SK-N-SH treated with all-trans-retinoic acid at 6 μM for 48 hours (cell line): ENCODE data around the gene PALLD.
A peak's percentile ranks its signal among the peaks of the same experiment; 100 is the strongest.

ENCODE experiments used
- ATAC-seq: fragments of 200-7000 bp; cut with Tn5 transposase; 3 replicates; pipeline ENCODE4 v1.9.1; 2020; ENCODE audit warnings: mild to moderate bottlenecking, moderate library complexity
- ARNTL ChIP-seq: fragments of 450-650 bp; formaldehyde crosslinking; IDR thresholded peaks from 2 replicates; pipeline ENCODE4 v1.5.0; 2020; ENCODE audit warnings: low read depth, mild to moderate bottlenecking, moderate library complexity, borderline replicate concordance
- BACH2 ChIP-seq: fragments of 250-450 bp; sonication (Bioruptor Pico); IDR thresholded peaks from 2 replicates; pipeline ENCODE4 v1.9.0; 2021; ENCODE audit warnings: mild to moderate bottlenecking, borderline replicate concordance
- CSDC2 ChIP-seq: fragments of 250-450 bp; sonication (Bioruptor Pico); IDR thresholded peaks from 2 replicates; pipeline ENCODE4 v1.5.0; 2020; ENCODE audit warnings: mild to moderate bottlenecking, moderate library complexity
- CSRNP3 ChIP-seq: fragments of 250-450 bp; sonication (Bioruptor Pico); IDR thresholded peaks from 2 replicates; pipeline ENCODE4 v1.5.1; 2021; ENCODE audit warnings: mild to moderate bottlenecking, moderate library complexity
- GLIS3 ChIP-seq: fragments of 250-450 bp; sonication (Bioruptor Pico); IDR thresholded peaks from 2 replicates; pipeline ENCODE4 v1.5.0; 2020; ENCODE audit warnings: mild to moderate bottlenecking, moderate library complexity
- ISL1 ChIP-seq: fragments of 250-450 bp; sonication (Bioruptor Pico); IDR thresholded peaks from 2 replicates; pipeline ENCODE4 v2.1.2; 2022; ENCODE audit warnings: mild to moderate bottlenecking, moderate library complexity
- OSR1 ChIP-seq: fragments of 250-450 bp; sonication (Bioruptor Pico); IDR thresholded peaks from 2 replicates; pipeline ENCODE4 v1.8.0; 2022; ENCODE audit warnings: moderate library complexity, mild to moderate bottlenecking, inconsistent platforms
- POU6F1 ChIP-seq: fragments of 250-450 bp; sonication (Bioruptor Pico); IDR thresholded peaks from 2 replicates; pipeline ENCODE4 v1.8.0; 2021; ENCODE audit warnings: low read depth, mild to moderate bottlenecking, moderate library complexity, borderline replicate concordance
- PPARA ChIP-seq: fragments of 250-450 bp; sonication (Bioruptor Pico); IDR thresholded peaks from 2 replicates; pipeline ENCODE4 v1.5.0; 2020; ENCODE audit warnings: mild to moderate bottlenecking, borderline replicate concordance
- TOX ChIP-seq: fragments of 250-450 bp; sonication (Bioruptor Pico); IDR thresholded peaks from 2 replicates; pipeline ENCODE4 v1.8.0; 2021; ENCODE audit warnings: mild to moderate bottlenecking, moderate library complexity, borderline replicate concordance
- TSHZ2 ChIP-seq: fragments of 250-450 bp; sonication (Bioruptor Pico); IDR thresholded peaks from 2 replicates; pipeline ENCODE4 v1.5.0; 2020; ENCODE audit warnings: mild to moderate bottlenecking, moderate library complexity
- ZFP3 ChIP-seq: fragments of 250-450 bp; sonication (Bioruptor Pico); IDR thresholded peaks from 2 replicates; pipeline ENCODE4 v1.5.0; 2020; ENCODE audit warnings: mild to moderate bottlenecking, moderate library complexity
- ZFP30 ChIP-seq: fragments of 450-650 bp; formaldehyde crosslinking; IDR thresholded peaks from 2 replicates; pipeline ENCODE4 v1.5.0; 2022; ENCODE audit warnings: mild to moderate bottlenecking, moderate library complexity
- ZNF565 ChIP-seq: fragments of 450-650 bp; formaldehyde crosslinking; conservative IDR thresholded peaks from 2 replicates; pipeline ENCODE4 v1.5.0; 2020; ENCODE audit warnings: low read depth, mild to moderate bottlenecking, moderate library complexity
- ZNF70 ChIP-seq: fragments of 450-650 bp; formaldehyde crosslinking; IDR thresholded peaks from 2 replicates; pipeline ENCODE4 v1.5.0; 2020; ENCODE audit warnings: mild to moderate bottlenecking, moderate library complexity
- ZNF8 ChIP-seq: fragments of 450-650 bp; formaldehyde crosslinking; IDR thresholded peaks from 2 replicates; pipeline ENCODE4 v1.5.0; 2020; ENCODE audit warnings: mild to moderate bottlenecking, moderate library complexity
- TF ChIP-seq, protein P1 (sequence below): fragments of 250-450 bp; sonication (Bioruptor Pico); IDR thresholded peaks from 2 replicates; pipeline ENCODE4 v1.5.1; 2020; ENCODE audit warnings: low read depth, mild to moderate bottlenecking, moderate library complexity

The PALLD gene

GRCh38 chr4:168666531-168666930, 169.7 kb downstream of the PALLD start:
- ATAC-seq, result peak; percentile 84
- TF ChIP-seq ISL1, result peak; percentile 67
- TF ChIP-seq CSDC2 (CRISPR knock-in tag), result no peak

DNA sequence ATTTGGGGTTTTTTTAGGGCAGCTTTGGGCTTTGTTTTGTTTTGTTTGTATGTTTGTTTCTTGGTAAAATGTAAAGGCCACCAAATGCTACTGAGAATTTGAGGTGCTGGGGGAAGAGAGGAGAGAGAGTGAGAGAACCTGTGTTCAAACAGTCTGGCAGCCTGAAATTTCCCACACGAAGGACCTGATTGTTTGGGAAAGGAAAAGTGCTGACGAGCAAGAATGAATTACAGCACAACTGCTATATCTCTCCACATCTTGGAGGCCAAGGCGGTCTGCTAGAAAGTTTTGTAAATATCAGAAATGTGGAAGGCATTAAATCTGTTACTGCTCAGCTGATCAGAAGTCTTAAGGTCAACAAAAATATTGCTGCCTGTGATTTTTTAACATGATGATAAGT, 170.5 kb downstream of the PALLD start:
- TF ChIP-seq, protein P1, sequence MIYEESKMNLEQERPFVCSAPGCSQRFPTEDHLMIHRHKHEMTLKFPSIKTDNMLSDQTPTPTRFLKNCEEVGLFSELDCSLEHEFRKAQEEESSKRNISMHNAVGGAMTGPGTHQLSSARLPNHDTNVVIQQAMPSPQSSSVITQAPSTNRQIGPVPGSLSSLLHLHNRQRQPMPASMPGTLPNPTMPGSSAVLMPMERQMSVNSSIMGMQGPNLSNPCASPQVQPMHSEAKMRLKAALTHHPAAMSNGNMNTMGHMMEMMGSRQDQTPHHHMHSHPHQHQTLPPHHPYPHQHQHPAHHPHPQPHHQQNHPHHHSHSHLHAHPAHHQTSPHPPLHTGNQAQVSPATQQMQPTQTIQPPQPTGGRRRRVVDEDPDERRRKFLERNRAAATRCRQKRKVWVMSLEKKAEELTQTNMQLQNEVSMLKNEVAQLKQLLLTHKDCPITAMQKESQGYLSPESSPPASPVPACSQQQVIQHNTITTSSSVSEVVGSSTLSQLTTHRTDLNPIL, result no peak
- TF ChIP-seq TSHZ2 (no peak), ZNF70 (no peak), ZFP30 (CRISPR knock-in tag) (no peak), POU6F1 (CRISPR knock-in tag) (no peak), ZNF8 (CRISPR knock-in tag) (no peak), TOX (CRISPR knock-in tag) (no peak), BACH2 (CRISPR knock-in tag) (no peak), PPARA (CRISPR knock-in tag) (no peak), ZNF565 (CRISPR knock-in tag) (no peak)
- ATAC-seq, result no peak

DNA sequence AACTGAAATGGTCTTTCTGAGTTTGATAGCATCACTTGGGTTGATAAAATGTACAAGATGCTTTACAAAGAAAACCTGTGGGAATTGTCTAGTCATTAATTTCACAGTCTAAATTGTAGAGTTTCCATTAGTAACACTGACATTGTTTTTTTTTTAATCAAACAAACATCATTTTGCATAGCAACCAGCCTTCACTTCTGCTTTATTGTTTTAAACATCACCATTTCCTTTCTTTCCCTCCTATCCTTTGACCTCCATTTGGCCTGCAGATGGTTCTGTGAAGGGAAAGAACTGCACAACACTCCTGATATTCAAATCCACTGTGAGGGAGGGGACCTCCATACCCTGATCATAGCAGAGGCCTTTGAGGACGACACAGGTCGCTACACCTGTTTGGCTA, 171.1 kb downstream of the PALLD start:
- no peak for ATAC-seq
- TF ChIP-seq ARNTL (no peak), ZNF8 (CRISPR knock-in tag) (no peak), CSDC2 (CRISPR knock-in tag) (no peak), ZFP3 (CRISPR knock-in tag) (no peak), OSR1 (no peak)
- TF ChIP-seq, protein P1, result no peak

GRCh38 chr4:168673476-168673875, 176.6 kb downstream of the PALLD start:
- no peak for ATAC-seq
- no peak for TF ChIP-seq PPARA (CRISPR knock-in tag)
- TF ChIP-seq, protein P1, result no peak
- no peak for TF ChIP-seq GLIS3 (CRISPR knock-in tag)
- no peak for TF ChIP-seq ZFP30 (CRISPR knock-in tag)
- TF ChIP-seq CSRNP3, result no peak
